GM18526 (cell line): ENCODE data around the gene MVK.

Experiments
- POLR2A ChIP-seq: IDR thresholded peaks from 3 replicates; pipeline ENCODE4 v1.6.1; 2011; ENCODE audit not compliant: insufficient read length; ENCODE audit errors: extremely low read depth

Gene MVK

GRCh38 chr12:109571773-109572505 lies 1.7 kb upstream of the MVK start:
- no peak for TF ChIP-seq POLR2A

GRCh38 chr12:109572506-109572845 lies 1.1 kb upstream of the MVK start:
- no peak for TF ChIP-seq POLR2A

- TF ChIP-seq POLR2A = no peak
Observed at GRCh38 chr12:109573914-109574244, 285 bp downstream of the MVK start.

GRCh38 chr12:109575683-109576082 lies 2.1 kb downstream of the MVK start:
- no peak for TF ChIP-seq POLR2A

- no peak for TF ChIP-seq POLR2A
Observed at GRCh38 chr12:109577311-109577710, 3.7 kb downstream of the MVK start.

GRCh38 chr12:109578330-109578927 lies 4.8 kb downstream of the MVK start:
- TF ChIP-seq POLR2A = no peak

GRCh38 chr12:109579639-109580038 lies 6.0 kb downstream of the MVK start:
- TF ChIP-seq POLR2A = no peak

- TF ChIP-seq POLR2A = no peak
Observed at GRCh38 chr12:109580272-109580671, 6.7 kb downstream of the MVK start.

- no peak for TF ChIP-seq POLR2A
Observed at GRCh38 chr12:109580684-109581333, 7.2 kb downstream of the MVK start.

GRCh38 chr12:109581334-109581691 lies 7.7 kb downstream of the MVK start:
- TF ChIP-seq POLR2A = no peak

GRCh38 chr12:109581856-109582255 lies 8.3 kb downstream of the MVK start:
- no peak for TF ChIP-seq POLR2A

- no peak for TF ChIP-seq POLR2A
Observed at GRCh38 chr12:109582636-109583035, 9.0 kb downstream of the MVK start.

- TF ChIP-seq POLR2A = no peak
Observed at GRCh38 chr12:109583733-109584132, 10.1 kb downstream of the MVK start.

GRCh38 chr12:109586385-109587296 lies 13.0 kb downstream of the MVK start:
- TF ChIP-seq POLR2A = no peak

GRCh38 chr12:109587921-109588320 lies 14.3 kb downstream of the MVK start:
- no peak for TF ChIP-seq POLR2A
